ENCODE measurements around the gene STK32C.
"Not testable (repeated sequence)": the region's sequence is repeated elsewhere in the genome, so short reads cannot be mapped to it uniquely, and the experiment has no call there.

STK32C gene

DNA sequence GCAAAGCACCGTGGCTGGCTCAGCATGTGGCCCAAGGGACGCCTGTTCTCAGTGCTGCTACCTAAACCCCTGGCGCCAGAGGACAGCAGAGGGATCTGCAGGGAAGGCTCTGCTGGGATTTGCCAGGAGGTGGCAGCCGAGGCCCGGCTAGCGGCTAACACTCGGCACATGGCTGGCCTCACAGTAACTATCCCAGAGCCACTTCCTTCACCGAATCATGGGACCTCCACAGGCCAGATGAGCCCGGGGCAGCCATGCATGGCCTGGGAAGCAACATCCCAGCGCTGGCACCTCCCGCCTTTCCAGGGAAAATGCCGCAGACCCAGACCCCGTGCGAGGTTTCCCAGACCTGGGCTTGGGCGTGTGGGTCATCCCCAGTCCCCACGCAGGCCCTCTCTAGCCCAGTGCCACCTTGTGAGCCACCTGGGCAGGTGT, 84.6 kb downstream of the STK32C start:
- ChIA-PET CTCF (no interaction called here), POLR2A (no interaction called here)
- peak; percentile 97 for DNase-seq (ENCODE audit: extremely low spot score)
- TF ChIP-seq CTBP1 (IDR thresholded peaks at IDR 0.05; ENCODE audit: borderline replicate concordance) (no peak), L3MBTL2 (conservative IDR thresholded peaks at IDR 0.05) (peak; percentile 60)

DNA sequence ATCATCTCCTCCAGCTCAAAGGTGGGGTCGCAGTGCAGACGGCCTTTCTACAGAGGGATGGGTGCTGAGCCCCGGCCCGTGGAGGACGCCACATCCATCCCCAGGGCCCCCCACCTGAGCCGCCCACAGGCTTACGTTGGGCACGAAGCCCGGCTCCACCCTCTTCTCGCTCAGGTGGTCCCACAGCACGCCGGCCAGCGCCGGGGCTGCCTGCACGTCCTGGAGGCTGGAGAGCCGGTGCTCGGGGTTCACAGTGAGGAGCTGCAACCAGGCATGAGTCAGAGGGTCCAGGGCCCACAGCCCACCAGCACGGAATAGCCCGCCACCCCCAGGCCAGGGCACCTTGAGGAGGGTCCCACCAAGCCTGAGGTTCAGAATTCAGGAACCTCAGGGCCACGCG, 85.0 kb downstream of the STK32C start:
- TF ChIP-seq ELF4 (IDR thresholded peaks at IDR 0.05) = no peak
- no peak for TF ChIP-seq BHLHE40 (IDR thresholded peaks at IDR 0.05; ENCODE audit: borderline replicate concordance)
- TF ChIP-seq, protein P1, sequence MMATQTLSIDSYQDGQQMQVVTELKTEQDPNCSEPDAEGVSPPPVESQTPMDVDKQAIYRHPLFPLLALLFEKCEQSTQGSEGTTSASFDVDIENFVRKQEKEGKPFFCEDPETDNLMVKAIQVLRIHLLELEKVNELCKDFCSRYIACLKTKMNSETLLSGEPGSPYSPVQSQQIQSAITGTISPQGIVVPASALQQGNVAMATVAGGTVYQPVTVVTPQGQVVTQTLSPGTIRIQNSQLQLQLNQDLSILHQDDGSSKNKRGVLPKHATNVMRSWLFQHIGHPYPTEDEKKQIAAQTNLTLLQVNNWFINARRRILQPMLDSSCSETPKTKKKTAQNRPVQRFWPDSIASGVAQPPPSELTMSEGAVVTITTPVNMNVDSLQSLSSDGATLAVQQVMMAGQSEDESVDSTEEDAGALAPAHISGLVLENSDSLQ (IDR thresholded peaks at IDR 0.05) = no peak
- TF ChIP-seq L3MBTL2 (conservative IDR thresholded peaks at IDR 0.05) = no peak
- TF ChIP-seq SUZ12 (IDR thresholded peaks at IDR 0.05) = no peak
- no peak for TF ChIP-seq TARDBP (IDR thresholded peaks at IDR 0.05)
- ChIA-PET CTCF (no interaction called here), POLR2A (no interaction called here)
- no peak for DNase-seq (ENCODE audit: extremely low spot score)

DNA sequence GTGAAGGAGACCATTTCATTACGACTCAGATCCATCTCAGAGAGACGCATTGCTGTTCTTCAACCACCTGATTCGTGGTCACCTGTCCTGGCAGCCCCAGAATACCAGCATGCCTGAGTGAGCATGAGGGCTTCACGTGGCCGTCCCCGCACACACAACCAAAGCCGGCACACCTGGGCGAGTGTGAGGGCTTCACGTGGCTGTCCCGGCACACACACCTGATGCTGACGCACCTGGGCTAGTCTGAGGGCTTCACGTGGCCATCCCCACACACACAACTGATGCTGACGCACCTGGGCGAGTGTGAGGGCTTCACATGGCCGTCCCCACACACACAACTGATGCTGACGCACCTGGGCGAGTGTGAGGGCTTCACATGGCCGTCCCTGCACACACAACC, 86.8 kb downstream of the STK32C start:
- CTCF ChIA-PET; POLR2A ChIA-PET; DNase-seq (ENCODE audit: extremely low spot score): not testable (repeated sequence)

DNA sequence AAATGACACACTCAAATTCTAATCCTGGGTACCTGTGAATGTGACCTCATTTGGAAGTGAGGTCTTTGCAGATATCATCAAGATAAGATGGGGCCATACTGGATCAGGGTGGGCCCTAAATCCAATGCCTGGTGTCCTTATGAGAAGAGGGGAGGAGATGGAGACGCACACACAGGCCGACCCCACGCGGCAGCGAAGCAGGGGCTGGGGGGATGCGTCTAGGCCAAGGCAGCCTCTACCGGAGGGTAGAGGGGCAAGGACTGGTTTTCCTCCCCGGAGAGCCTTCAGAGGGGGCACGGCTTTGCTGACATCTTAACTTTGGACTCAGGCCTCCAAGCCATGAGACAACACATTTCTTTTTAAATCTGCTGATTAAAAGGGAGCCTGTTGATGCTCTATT, 87.7 kb downstream of the STK32C start:
- POLR2A ChIA-PET = no interaction called here
- TF ChIP-seq ELF4 (IDR thresholded peaks at IDR 0.05) (no peak), HDGF (IDR thresholded peaks at IDR 0.05; ENCODE audit: borderline replicate concordance) (no peak), BHLHE40 (IDR thresholded peaks at IDR 0.05; ENCODE audit: borderline replicate concordance) (no peak)
- no peak for DNase-seq (ENCODE audit: extremely low spot score)
- CTCF ChIA-PET = interaction anchor here (0.6 kb wide), 1 partner anchor 29 kb away, joined by 3 read pairs; no protein-coding TSS in a partner anchor

DNA sequence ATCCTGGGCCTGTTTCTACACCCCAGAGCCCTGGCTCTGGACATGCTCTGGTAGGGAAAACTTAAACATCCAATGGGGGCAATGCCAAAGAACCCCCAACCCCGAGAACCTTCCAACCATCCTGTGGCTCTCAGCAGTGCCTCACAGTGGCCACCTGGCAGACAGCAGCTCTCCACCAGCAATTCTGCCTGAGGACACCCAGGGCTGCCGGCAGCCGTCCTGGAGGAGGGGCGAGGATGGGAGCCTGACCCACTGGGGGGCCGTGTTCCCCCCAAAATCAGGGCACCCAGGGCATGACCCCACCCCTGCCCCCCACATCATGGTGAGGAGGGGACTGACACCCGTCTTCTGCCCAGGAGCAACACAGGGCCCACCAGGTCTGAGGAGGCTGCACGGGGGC, 88.3 kb downstream of the STK32C start:
- CTCF ChIA-PET = interaction anchor here (0.6 to 1.1 kb wide), 2 partner anchors 30 to 116 kb away, joined by 3 to 4 read pairs; no protein-coding TSS in a partner anchor
- TF ChIP-seq LEF1 (IDR thresholded peaks at IDR 0.05; ENCODE audit: borderline replicate concordance) (no peak), ZNF384 (IDR thresholded peaks at IDR 0.05) (no peak), ELF4 (IDR thresholded peaks at IDR 0.05) (no peak), TARDBP (IDR thresholded peaks at IDR 0.05) (no peak), SUZ12 (IDR thresholded peaks at IDR 0.05) (no peak), CTBP1 (IDR thresholded peaks at IDR 0.05; ENCODE audit: borderline replicate concordance) (no peak), FOXK2 (IDR thresholded peaks at IDR 0.05) (no peak), SP1 (IDR thresholded peaks at IDR 0.05) (no peak), FOXM1 (IDR thresholded peaks at IDR 0.05; ENCODE audit: borderline replicate concordance) (no peak), BHLHE40 (IDR thresholded peaks at IDR 0.05; ENCODE audit: borderline replicate concordance) (no peak), L3MBTL2 (conservative IDR thresholded peaks at IDR 0.05) (no peak), NFRKB (IDR thresholded peaks at IDR 0.05) (no peak), ARNT (IDR thresholded peaks at IDR 0.05) (no peak), HDGF (IDR thresholded peaks at IDR 0.05; ENCODE audit: borderline replicate concordance) (no peak), FOXA1 (IDR thresholded peaks at IDR 0.05) (no peak)
- TF ChIP-seq, protein P1 (IDR thresholded peaks at IDR 0.05) = no peak
- peak; percentile 35 for DNase-seq (ENCODE audit: extremely low spot score)
- POLR2A ChIA-PET = no interaction called here

DNA sequence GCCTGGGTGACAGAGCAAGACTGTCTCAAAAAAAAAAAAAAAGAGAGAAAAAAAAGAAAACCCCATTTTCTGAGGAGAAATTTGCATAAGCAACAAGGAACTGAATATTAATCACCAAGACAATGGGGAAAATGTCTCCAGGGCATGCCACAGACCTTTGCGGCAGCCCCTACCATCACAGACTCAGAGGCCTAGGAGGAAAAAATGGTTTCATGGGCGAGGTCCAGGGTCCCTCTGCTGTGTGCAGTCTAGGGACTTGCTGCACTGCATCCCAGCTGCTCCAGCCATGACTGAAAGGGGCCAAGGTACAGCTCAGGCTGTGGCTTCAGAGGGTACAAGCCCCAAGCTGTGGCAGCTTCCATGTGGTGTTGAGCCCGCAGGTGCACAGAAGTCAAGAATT, 91.3 kb downstream of the STK32C start:
- DNase-seq (ENCODE audit: extremely low spot score); CTCF ChIA-PET; POLR2A ChIA-PET: not testable (repeated sequence)

DNA sequence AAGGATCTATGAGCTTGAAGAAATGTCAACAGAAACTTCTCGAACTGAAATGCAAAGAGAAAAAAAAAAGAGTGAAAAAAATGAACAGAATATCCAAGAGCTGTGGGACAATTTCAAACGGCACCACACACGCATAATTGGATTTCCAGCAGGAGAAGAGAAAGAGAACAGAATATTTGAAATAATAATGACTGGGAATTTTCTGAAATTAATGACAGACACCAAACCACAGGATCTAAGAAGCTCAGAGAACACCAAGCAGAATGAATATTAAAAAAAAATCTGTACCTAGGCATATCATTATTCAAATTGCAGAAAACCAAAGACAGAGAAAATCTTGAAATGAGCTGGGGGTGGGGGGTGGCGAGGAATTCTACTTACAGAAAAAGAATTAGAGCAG, 93.8 kb downstream of the STK32C start:
- POLR2A ChIA-PET = no interaction called here
- TF ChIP-seq CTBP1 (IDR thresholded peaks at IDR 0.05; ENCODE audit: borderline replicate concordance) (no peak), NFRKB (IDR thresholded peaks at IDR 0.05) (no peak)
- CTCF ChIA-PET = no interaction called here
- no peak for DNase-seq (ENCODE audit: extremely low spot score)

DNA sequence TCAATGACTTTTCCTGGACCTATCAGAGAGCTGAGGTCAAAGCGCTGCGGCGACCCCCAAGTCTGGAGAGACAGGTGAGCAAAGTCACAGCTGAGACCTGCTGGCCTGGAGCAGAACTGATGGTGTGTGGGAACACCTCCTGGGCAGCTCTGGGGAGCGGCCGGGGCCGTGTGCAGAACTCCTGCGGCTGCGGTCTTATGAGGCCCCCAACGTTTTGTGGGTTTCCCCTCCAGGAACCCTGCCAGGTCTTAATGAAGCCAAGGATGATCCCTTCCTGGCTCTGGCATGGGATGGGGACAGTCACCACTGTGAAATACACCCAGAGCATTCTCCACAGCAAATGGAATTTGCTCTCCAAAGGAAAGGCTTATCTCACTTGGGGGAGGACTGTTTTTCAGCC, 94.9 kb downstream of the STK32C start:
- no peak for DNase-seq (ENCODE audit: extremely low spot score)
- ChIA-PET POLR2A (no interaction called here), CTCF (interaction anchor here (0.7 kb wide), 1 partner anchor 11 kb away, joined by 3 read pairs; no protein-coding TSS in a partner anchor)
- TF ChIP-seq NFRKB (IDR thresholded peaks at IDR 0.05) (no peak), BHLHE40 (IDR thresholded peaks at IDR 0.05; ENCODE audit: borderline replicate concordance) (no peak), CTBP1 (IDR thresholded peaks at IDR 0.05; ENCODE audit: borderline replicate concordance) (no peak), ARNT (IDR thresholded peaks at IDR 0.05) (no peak), SP1 (IDR thresholded peaks at IDR 0.05) (no peak), FOXM1 (IDR thresholded peaks at IDR 0.05; ENCODE audit: borderline replicate concordance) (no peak), HDGF (IDR thresholded peaks at IDR 0.05; ENCODE audit: borderline replicate concordance) (no peak), LEF1 (IDR thresholded peaks at IDR 0.05; ENCODE audit: borderline replicate concordance) (no peak), ZNF384 (IDR thresholded peaks at IDR 0.05) (no peak), ELF4 (IDR thresholded peaks at IDR 0.05) (no peak), L3MBTL2 (conservative IDR thresholded peaks at IDR 0.05) (no peak), FOXA1 (IDR thresholded peaks at IDR 0.05) (no peak), SUZ12 (IDR thresholded peaks at IDR 0.05) (no peak)
- TF ChIP-seq, protein P1 (IDR thresholded peaks at IDR 0.05) = no peak

Data from HEK293T (cell line).